ENCODE results near the gene TET2. TPM values are rescaled to one million over a fixed set of nuclear protein-coding genes. Genes with fewer than 3 reads are reported as not detected.

Gene TET2
- total RNA-seq, 4 donors from 2014 or later, result 30.3 to 57.6 (median 38.8) TPM

GRCh38 chr4:105133976-105134375, 12.7 kb upstream of the TET2 start:
- no peaks in the 10 kb centered on the region for H3K36me3 ChIP-seq
- TF ChIP-seq POLR2A (IDR thresholded peaks at IDR 0.05), result no peak
- no peaks in the 10 kb centered on the region for H3K27me3 ChIP-seq
- H3K4me3 ChIP-seq, result no peak overlapping the region
- DNase-seq, result no peak
- H3K9me3 ChIP-seq, result no peaks in the 10 kb centered on the region
- H3K27ac ChIP-seq, result no peak overlapping the region
- no peaks in the 10 kb centered on the region for H3K4me1 ChIP-seq

- no peaks in the 10 kb centered on the region for H3K9me3 ChIP-seq
- H3K4me3 ChIP-seq, result no peak overlapping the region
- DNase-seq, result no peak
- no peaks in the 10 kb centered on the region for H3K27me3 ChIP-seq
- no peaks in the 10 kb centered on the region for H3K4me1 ChIP-seq
- H3K36me3 ChIP-seq, result peaks cover 0 to 3% (median 0%) of the 10 kb centered on the region in 3 donors
- H3K27ac ChIP-seq, result no peak overlapping the region
- TF ChIP-seq POLR2A (IDR thresholded peaks at IDR 0.05) (no peak), CTCF (IDR thresholded peaks at IDR 0.05) (no peak)
These were observed 10.9 kb upstream of the TET2 start for GRCh38 chr4:105135785-105136184.

- Histone ChIP-seq H3K27me3 (no peaks in the 10 kb centered on the region), H3K4me1 (no peaks in the 10 kb centered on the region), H3K36me3 (peaks cover 0 to 3% (median 0%) of the 10 kb centered on the region in 3 donors), H3K27ac (no peak overlapping the region), H3K9me3 (no peaks in the 10 kb centered on the region), H3K4me3 (no peak overlapping the region)
- no peak for DNase-seq
- no peak for TF ChIP-seq CTCF (IDR thresholded peaks at IDR 0.05)
- TF ChIP-seq POLR2A (IDR thresholded peaks at IDR 0.05), result no peak
These were observed 9.4 kb upstream of the TET2 start for GRCh38 chr4:105137121-105137875.

- H3K36me3 ChIP-seq, result peaks cover 0 to 3% (median 0%) of the 10 kb centered on the region in 3 donors
- H3K4me3 ChIP-seq, result no peak overlapping the region
- no peak for DNase-seq
- TF ChIP-seq CTCF (IDR thresholded peaks at IDR 0.05), result no peak
- TF ChIP-seq POLR2A (IDR thresholded peaks at IDR 0.05), result no peak
- H3K9me3 ChIP-seq, result no peaks in the 10 kb centered on the region
- H3K4me1 ChIP-seq, result peaks cover 0 to 4% (median 0%) of the 10 kb centered on the region in 4 donors
- H3K27ac ChIP-seq, result no peak overlapping the region
- no peaks in the 10 kb centered on the region for H3K27me3 ChIP-seq
These were observed 7.0 kb upstream of the TET2 start for GRCh38 chr4:105139646-105140045.

GRCh38 chr4:105140684-105141490, 5.8 kb upstream of the TET2 start:
- H3K4me1 ChIP-seq, result peaks cover 0 to 4% (median 0%) of the 10 kb centered on the region in 4 donors
- H3K9me3 ChIP-seq, result no peaks in the 10 kb centered on the region
- no peak overlapping the region for H3K27ac ChIP-seq
- peaks cover 0 to 3% (median 0%) of the 10 kb centered on the region in 3 donors for H3K36me3 ChIP-seq
- H3K4me3 ChIP-seq, result no peak overlapping the region
- H3K27me3 ChIP-seq, result no peaks in the 10 kb centered on the region
- no peak for TF ChIP-seq POLR2A (IDR thresholded peaks at IDR 0.05)
- peak in 5 of 6 experiments; percentile 23 to 82 (median 72) for TF ChIP-seq CTCF (IDR thresholded peaks at IDR 0.05)
- DNase-seq, result peak in 1 of 3 donors; percentile 68
